Tibial artery (tissue), 4 donors: ENCODE measurements around the gene EPS8L3.
"Not testable (repeated sequence)": the region's sequence is repeated elsewhere in the genome, so short reads cannot be mapped to it uniquely, and the experiment has no call there.

ENCODE experiments used
- DNase-seq, 2 donors: peaks; one replicate each; pipeline ENCODE4 v3.0.0-alpha.2; 2019
- H3K27ac ChIP-seq, 2 donors: fragments of 200-600 bp; sonication (generic) in 1 of 2; 1 replicate in 1 of 2; 2 replicates in 1 of 2; pipeline ENCODE4 v1.5.1; 2018 to 2019; ENCODE audit warnings: mild to moderate bottlenecking in 1 of 2
- H3K27me3 ChIP-seq, 2 donors: fragments of 200-600 bp; sonication (generic) in 1 of 2; one replicate each; pipeline versions ENCODE4 v1.5.1 to v1.6.0; 2016 to 2019
- H3K36me3 ChIP-seq, 3 donors: fragments of 200-600 bp; sonication (generic) in 2 of 3; one replicate each; pipeline ENCODE4 v1.5.1; 2016 to 2019; ENCODE audit warnings: mild to moderate bottlenecking in 2 of 3
- H3K4me1 ChIP-seq, 4 donors: fragments of 200-600 bp; sonication (generic) in 2 of 4; 1 replicate in 3 of 4; 2 replicates in 1 of 4; pipeline ENCODE4 v1.5.1; 2016 to 2019
- H3K4me3 ChIP-seq, 2 donors: fragments of 200-600 bp; sonication (generic) in 1 of 2; 1 replicate in 1 of 2; 2 replicates in 1 of 2; pipeline ENCODE4 v1.5.1; 2018 to 2019; ENCODE audit warnings: mild to moderate bottlenecking in 2 of 2
- H3K9me3 ChIP-seq, 3 donors: fragments of 200-600 bp; sonication (generic) in 1 of 3; one replicate each; pipeline ENCODE4 v1.5.1; 2016 to 2019
- intact Hi-C: fragments of 100-400 bp; cut with DNase I; formaldehyde crosslinking; loops from one replicate; pipeline ENCODE4 v1.15.0; 2023; ENCODE audit warnings: low total_unique reads
- TF ChIP-seq, protein P1 (sequence below), 2 experiments: fragments of 200-600 bp in 1 of 2; fragments of 450-650 bp in 1 of 2; IDR thresholded peaks; one replicate each; pipeline ENCODE4 v1.5.1; 2017 to 2019; ENCODE audit warnings: antibody characterized with exemption in 2 of 2, mild to moderate bottlenecking in 1 of 2, moderate library complexity in 1 of 2

EPS8L3 gene

GRCh38 chr1:109760581-109761226 lies 3.0 kb downstream of the EPS8L3 start:
- H3K27ac ChIP-seq = no peak overlapping the region
- H3K9me3 ChIP-seq = no peaks in the 10 kb centered on the region
- TF ChIP-seq, protein P1, sequence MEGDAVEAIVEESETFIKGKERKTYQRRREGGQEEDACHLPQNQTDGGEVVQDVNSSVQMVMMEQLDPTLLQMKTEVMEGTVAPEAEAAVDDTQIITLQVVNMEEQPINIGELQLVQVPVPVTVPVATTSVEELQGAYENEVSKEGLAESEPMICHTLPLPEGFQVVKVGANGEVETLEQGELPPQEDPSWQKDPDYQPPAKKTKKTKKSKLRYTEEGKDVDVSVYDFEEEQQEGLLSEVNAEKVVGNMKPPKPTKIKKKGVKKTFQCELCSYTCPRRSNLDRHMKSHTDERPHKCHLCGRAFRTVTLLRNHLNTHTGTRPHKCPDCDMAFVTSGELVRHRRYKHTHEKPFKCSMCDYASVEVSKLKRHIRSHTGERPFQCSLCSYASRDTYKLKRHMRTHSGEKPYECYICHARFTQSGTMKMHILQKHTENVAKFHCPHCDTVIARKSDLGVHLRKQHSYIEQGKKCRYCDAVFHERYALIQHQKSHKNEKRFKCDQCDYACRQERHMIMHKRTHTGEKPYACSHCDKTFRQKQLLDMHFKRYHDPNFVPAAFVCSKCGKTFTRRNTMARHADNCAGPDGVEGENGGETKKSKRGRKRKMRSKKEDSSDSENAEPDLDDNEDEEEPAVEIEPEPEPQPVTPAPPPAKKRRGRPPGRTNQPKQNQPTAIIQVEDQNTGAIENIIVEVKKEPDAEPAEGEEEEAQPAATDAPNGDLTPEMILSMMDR (IDR thresholded peaks at IDR 0.05) = no peak
- H3K36me3 ChIP-seq = no peaks in the 10 kb centered on the region
- no peaks in the 10 kb centered on the region for H3K4me1 ChIP-seq
- DNase-seq = peak in 1 of 2 donors; percentile 55
- H3K4me3 ChIP-seq = no peak overlapping the region
- H3K27me3 ChIP-seq = no peaks in the 10 kb centered on the region
- intact Hi-C loops = no loop called here

GRCh38 chr1:109759513-109760334 lies 4.0 kb downstream of the EPS8L3 start:
- no peaks in the 10 kb centered on the region for H3K36me3 ChIP-seq
- no peak overlapping the region for H3K4me3 ChIP-seq
- H3K27ac ChIP-seq = no peak overlapping the region
- intact Hi-C loops = no loop called here
- TF ChIP-seq, protein P1 (IDR thresholded peaks at IDR 0.05) = no peak
- H3K27me3 ChIP-seq = no peaks in the 10 kb centered on the region
- DNase-seq = no peak
- no peaks in the 10 kb centered on the region for H3K4me1 ChIP-seq
- no peaks in the 10 kb centered on the region for H3K9me3 ChIP-seq

GRCh38 chr1:109757936-109758786 lies 5.6 kb downstream of the EPS8L3 start:
- Histone ChIP-seq H3K9me3 (no peaks in the 10 kb centered on the region), H3K36me3 (no peaks in the 10 kb centered on the region), H3K4me1 (no peaks in the 10 kb centered on the region), H3K4me3 (no peak overlapping the region), H3K27ac (no peak overlapping the region), H3K27me3 (no peaks in the 10 kb centered on the region)
- TF ChIP-seq, protein P1 (IDR thresholded peaks at IDR 0.05) = no peak
- intact Hi-C loops = no loop called here
- DNase-seq = no peak

DNA sequence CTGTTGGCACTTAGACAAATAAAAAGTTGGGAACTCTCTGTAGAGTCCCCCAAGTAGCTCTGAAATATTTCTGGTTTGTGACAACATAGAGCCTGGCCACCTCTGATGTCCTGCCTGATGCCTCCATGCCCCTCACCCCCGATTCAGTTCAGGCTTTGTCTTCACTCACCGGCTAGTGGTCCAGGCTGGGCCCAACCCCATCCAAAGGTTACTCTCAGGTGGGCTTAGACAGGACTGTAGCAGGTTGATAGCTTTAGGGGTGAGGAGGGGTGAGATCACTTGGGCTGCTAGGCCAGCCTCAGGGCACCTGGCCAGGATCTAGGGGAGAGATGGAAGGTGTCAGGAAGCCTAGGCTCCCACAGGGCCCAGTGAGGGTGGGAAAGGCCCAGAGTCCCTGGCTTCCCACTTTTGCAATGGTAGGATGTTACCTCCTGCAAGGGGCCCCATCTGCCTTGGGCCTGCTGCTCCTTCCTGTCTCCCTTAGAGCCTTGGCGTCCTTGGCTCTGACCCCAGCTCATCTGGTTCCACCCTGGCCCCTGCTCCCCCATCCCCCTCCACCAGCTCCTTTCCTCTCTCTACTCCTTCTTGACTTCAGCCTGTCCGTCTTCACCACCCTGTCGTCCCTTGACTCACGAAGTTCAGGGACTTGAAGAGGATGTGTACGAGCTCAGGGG lies 6.7 kb downstream of the EPS8L3 start:
- no peak overlapping the region for H3K27ac ChIP-seq
- TF ChIP-seq, protein P1 (IDR thresholded peaks at IDR 0.05) = no peak
- H3K27me3 ChIP-seq = peaks cover 0 to 2% of the 10 kb centered on the region in 2 donors
- H3K4me3 ChIP-seq = no peak overlapping the region
- intact Hi-C loops = no loop called here
- no peaks in the 10 kb centered on the region for H3K9me3 ChIP-seq
- no peak for DNase-seq
- no peaks in the 10 kb centered on the region for H3K4me1 ChIP-seq
- no peaks in the 10 kb centered on the region for H3K36me3 ChIP-seq

GRCh38 chr1:109756325-109756724 lies 7.4 kb downstream of the EPS8L3 start:
- H3K9me3 ChIP-seq, H3K27ac ChIP-seq, DNase-seq, H3K4me3 ChIP-seq, H3K4me1 ChIP-seq, H3K36me3 ChIP-seq, intact Hi-C loops, H3K27me3 ChIP-seq: not testable (repeated sequence)
